Liver (tissue), 9 donors: ENCODE results near the gene VAV3. TPM values are rescaled to one million over a fixed set of nuclear protein-coding genes. Genes with fewer than 3 reads are reported as not detected.

Experiments
- DNase-seq: peaks from one replicate; pipeline ENCODE4 v3.0.0-alpha.2; 2017; ENCODE audit warnings: low spot score
- H3K27ac ChIP-seq, 2 donors: one replicate each; pipeline ENCODE4 v1.7.0; 2013; ENCODE audit warnings: inconsistent platforms in 2 of 2, low read length in 2 of 2, control low read depth in 1 of 2, low read depth in 1 of 2, mild to moderate bottlenecking in 1 of 2
- H3K27me3 ChIP-seq, 4 donors: one replicate each; pipeline versions ENCODE4 v1.6.1 to v1.7.0; 2013; ENCODE audit warnings: low read length in 3 of 4, inconsistent platforms in 1 of 4, mild to moderate bottlenecking in 1 of 4, moderate library complexity in 1 of 4; ENCODE audit not compliant: control insufficient read depth in 4 of 4, insufficient read depth in 4 of 4
- H3K36me3 ChIP-seq, 4 donors: one replicate each; pipeline versions ENCODE4 v1.6.1 to v1.7.0; 2013; ENCODE audit warnings: low read length in 3 of 4, mild to moderate bottlenecking in 3 of 4, low read depth in 1 of 4, moderate library complexity in 1 of 4; ENCODE audit not compliant: control insufficient read depth in 4 of 4, insufficient read depth in 3 of 4
- H3K4me1 ChIP-seq, 4 donors: one replicate each; pipeline versions ENCODE4 v1.6.1 to v1.7.0; 2013; ENCODE audit warnings: low read length in 3 of 4, mild to moderate bottlenecking in 3 of 4, moderate library complexity in 1 of 4; ENCODE audit not compliant: control insufficient read depth in 4 of 4, insufficient read depth in 4 of 4
- H3K4me3 ChIP-seq, 3 donors: one replicate each; pipeline versions ENCODE4 v1.6.1 to v1.7.0; 2013; ENCODE audit warnings: low read length in 3 of 3, control low read depth in 1 of 3, low read depth in 1 of 3, mild to moderate bottlenecking in 1 of 3
- H3K9ac ChIP-seq, 2 donors: one replicate each; pipeline ENCODE4 v1.7.0; 2013; ENCODE audit warnings: low read length in 2 of 2, mild to moderate bottlenecking in 2 of 2, moderate library complexity in 2 of 2, control low read depth in 1 of 2, low read depth in 1 of 2
- H3K9me3 ChIP-seq, 4 donors: one replicate each; pipeline versions ENCODE4 v1.6.1 to v1.7.0; 2013; ENCODE audit warnings: low read length in 3 of 4; ENCODE audit not compliant: control insufficient read depth in 4 of 4
- EGR1 ChIP-seq, 2 donors: IDR thresholded peaks; 2 replicates each; pipeline ENCODE4 v1.6.1; 2016 to 2018; ENCODE audit warnings: antibody characterized with exemption in 2 of 2, low read depth in 2 of 2
- FOXA1 ChIP-seq: IDR thresholded peaks from 2 replicates; pipeline ENCODE4 v1.6.1; 2016; ENCODE audit warnings: antibody characterized with exemption
- FOXA2 ChIP-seq: IDR thresholded peaks from 2 replicates; pipeline ENCODE4 v1.6.1; 2016; ENCODE audit warnings: antibody characterized with exemption
- GABPA ChIP-seq, 2 donors: IDR thresholded peaks in 1 of 2; conservative IDR thresholded peaks in 1 of 2; 2 replicates each; pipeline ENCODE4 v1.6.1; 2016; ENCODE audit warnings: antibody characterized with exemption in 2 of 2, mild to moderate bottlenecking in 1 of 2, moderate library complexity in 1 of 2
- HNF4G ChIP-seq: IDR thresholded peaks from 2 replicates; pipeline ENCODE4 v1.6.1; 2016; ENCODE audit warnings: antibody characterized with exemption
- JUND ChIP-seq, 2 donors: IDR thresholded peaks; 2 replicates each; pipeline ENCODE4 v1.6.1; 2016; ENCODE audit warnings: antibody characterized with exemption in 2 of 2
- NR2F2 ChIP-seq: IDR thresholded peaks from 2 replicates; pipeline ENCODE4 v1.6.1; 2016; ENCODE audit warnings: antibody characterized with exemption
- RAD21 ChIP-seq, 2 donors: IDR thresholded peaks; 2 replicates each; pipeline ENCODE4 v1.6.1; 2016; ENCODE audit warnings: antibody characterized with exemption in 2 of 2, mild to moderate bottlenecking in 2 of 2
- SP1 ChIP-seq: IDR thresholded peaks from 2 replicates; pipeline ENCODE4 v1.6.1; 2018; ENCODE audit warnings: antibody characterized with exemption, mild to moderate bottlenecking
- TAF1 ChIP-seq: conservative IDR thresholded peaks from 2 replicates; pipeline ENCODE4 v1.6.1; 2016; ENCODE audit warnings: antibody characterized with exemption, mild to moderate bottlenecking
- YY1 ChIP-seq: IDR thresholded peaks from 2 replicates; pipeline ENCODE4 v1.6.1; 2016; ENCODE audit warnings: antibody characterized with exemption, mild to moderate bottlenecking
- WGBS: extraction: QIAGEN DNeasy Blood & Tissue Kit; methylation state at CpG from one replicate; pipeline ENCODE4 v1.1.7; 2013; 5-methylcytosine and 5-hydroxymethylcytosine counted together
- polyA plus RNA-seq, 2 donors: library from polyadenylated mRNA; stranded (reverse) in 1 of 2; unstranded in 1 of 2; fragments of 200-250 nt in 1 of 2; fragments of >200 nt in 1 of 2; fragmentation: Nextera tagmentation in 1 of 2; extraction: Ambion mirVana in 1 of 2; gene quantifications; one replicate each; pipeline versions ENCODE4 v1.2.1 to v1.2.3, GENCODE V29; 2013 to 2015
- total RNA-seq, 2 donors: library from RNA; depleted of rRNA; stranded (reverse); fragments of >200 nt; gene quantifications; one replicate each; pipeline ENCODE4 v1.2.3, GENCODE V29; 2014
- TF ChIP-seq, protein P1 (sequence below): IDR thresholded peaks from 2 replicates; pipeline ENCODE4 v1.6.1; 2016; ENCODE audit warnings: antibody characterized with exemption
- TF ChIP-seq, protein P2 (sequence below): IDR thresholded peaks from 2 replicates; pipeline ENCODE4 v1.6.1; 2016; ENCODE audit warnings: antibody characterized with exemption
- TF ChIP-seq, protein P3 (sequence below): IDR thresholded peaks from 2 replicates; pipeline ENCODE4 v1.6.1; 2016; ENCODE audit warnings: antibody characterized with exemption, mild to moderate bottlenecking
- donor health status: healthy.
- donor health status: healthy.
- donor health status: healthy.
- donor health status: healthy.
- donor health status: healthy.

Gene VAV3
- total and polyA plus RNA-seq, 4 donors, result 0.46 to 4.8 (median 2.7) TPM

DNA sequence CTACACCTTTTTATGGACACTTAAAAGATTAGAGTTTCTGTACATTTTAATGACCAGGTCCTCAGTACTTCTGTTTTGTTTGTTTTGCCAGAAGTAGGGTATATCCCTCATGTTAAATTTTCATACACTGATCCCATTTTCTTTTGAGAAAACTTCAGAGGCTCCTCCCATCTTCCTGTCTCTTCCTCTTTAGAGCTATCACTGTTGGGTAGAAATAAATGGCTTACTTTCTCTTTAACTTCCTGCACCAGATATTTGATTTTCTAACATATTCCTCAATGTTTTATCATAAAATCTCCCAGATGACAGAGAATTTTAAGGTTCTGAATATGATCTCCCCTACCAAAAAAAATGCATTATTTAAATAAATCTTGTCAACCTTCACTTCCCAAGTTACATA lies 23.4 kb downstream of the VAV3 start:
- no peaks in the 10 kb centered on the region for H3K9me3 ChIP-seq

DNA sequence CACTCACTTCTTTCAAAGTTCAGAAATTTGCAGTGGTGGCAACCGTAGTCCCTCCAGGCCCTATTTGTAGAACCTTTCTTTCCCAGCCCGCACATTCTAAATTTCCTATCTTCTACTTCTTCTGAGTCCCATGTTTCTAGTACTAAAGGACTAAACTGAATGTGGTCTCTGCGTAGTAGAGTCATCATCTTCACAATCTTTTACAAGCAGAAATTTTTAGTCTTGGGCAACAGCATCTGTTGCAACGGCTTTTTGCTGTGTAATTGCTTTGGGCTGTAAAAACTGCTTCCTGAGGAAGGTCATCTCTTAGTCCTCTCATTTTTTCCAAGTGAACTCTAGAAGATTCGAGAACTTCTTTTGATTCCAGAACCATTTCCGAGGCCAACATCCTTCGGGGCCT lies 23.9 kb downstream of the VAV3 start:
- Histone ChIP-seq H3K36me3 (no peaks in the 10 kb centered on the region), H3K4me1 (peaks cover 0 to 3% (median 0%) of the 10 kb centered on the region in 4 donors), H3K27me3 (no peaks in the 10 kb centered on the region), H3K27ac (peak overlapping the region; percentile 19 to 50), H3K4me3 (no peak overlapping the region), H3K9ac (no peak overlapping the region), H3K9me3 (no peaks in the 10 kb centered on the region)
- peak; percentile 21 for TF ChIP-seq YY1
- no peak for TF ChIP-seq SP1
- no peak for DNase-seq
- 64% methylated on average over 7 of the region's 7 CpGs for WGBS

More for the DNA sequence above, 23.4 kb downstream of the VAV3 start:
- Histone ChIP-seq H3K27me3 (no peaks in the 10 kb centered on the region), H3K36me3 (no peaks in the 10 kb centered on the region), H3K4me3 (no peak overlapping the region), H3K9ac (no peak overlapping the region), H3K27ac (peak overlapping the region; percentile 8 to 22), H3K4me1 (peaks cover 0 to 2% (median 0%) of the 10 kb centered on the region in 4 donors)
- TF ChIP-seq HNF4G (no peak), RAD21 (IDR thresholded peaks at IDR 0.05) (no peak), FOXA2 (no peak), FOXA1 (no peak), EGR1 (IDR thresholded peaks at IDR 0.05; ENCODE audit: low read depth in 2 of 2) (no peak), NR2F2 (no peak), TAF1 (no peak), GABPA (IDR thresholded peaks at IDR 0.05 in 1 of 2, conservative IDR thresholded peaks at IDR 0.05 in 1 of 2) (no peak)
- TF ChIP-seq, protein P1, sequence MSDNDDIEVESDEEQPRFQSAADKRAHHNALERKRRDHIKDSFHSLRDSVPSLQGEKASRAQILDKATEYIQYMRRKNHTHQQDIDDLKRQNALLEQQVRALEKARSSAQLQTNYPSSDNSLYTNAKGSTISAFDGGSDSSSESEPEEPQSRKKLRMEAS, result no peak
- TF ChIP-seq, protein P2, sequence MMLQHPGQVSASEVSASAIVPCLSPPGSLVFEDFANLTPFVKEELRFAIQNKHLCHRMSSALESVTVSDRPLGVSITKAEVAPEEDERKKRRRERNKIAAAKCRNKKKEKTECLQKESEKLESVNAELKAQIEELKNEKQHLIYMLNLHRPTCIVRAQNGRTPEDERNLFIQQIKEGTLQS, result no peak
- TF ChIP-seq, protein P3, sequence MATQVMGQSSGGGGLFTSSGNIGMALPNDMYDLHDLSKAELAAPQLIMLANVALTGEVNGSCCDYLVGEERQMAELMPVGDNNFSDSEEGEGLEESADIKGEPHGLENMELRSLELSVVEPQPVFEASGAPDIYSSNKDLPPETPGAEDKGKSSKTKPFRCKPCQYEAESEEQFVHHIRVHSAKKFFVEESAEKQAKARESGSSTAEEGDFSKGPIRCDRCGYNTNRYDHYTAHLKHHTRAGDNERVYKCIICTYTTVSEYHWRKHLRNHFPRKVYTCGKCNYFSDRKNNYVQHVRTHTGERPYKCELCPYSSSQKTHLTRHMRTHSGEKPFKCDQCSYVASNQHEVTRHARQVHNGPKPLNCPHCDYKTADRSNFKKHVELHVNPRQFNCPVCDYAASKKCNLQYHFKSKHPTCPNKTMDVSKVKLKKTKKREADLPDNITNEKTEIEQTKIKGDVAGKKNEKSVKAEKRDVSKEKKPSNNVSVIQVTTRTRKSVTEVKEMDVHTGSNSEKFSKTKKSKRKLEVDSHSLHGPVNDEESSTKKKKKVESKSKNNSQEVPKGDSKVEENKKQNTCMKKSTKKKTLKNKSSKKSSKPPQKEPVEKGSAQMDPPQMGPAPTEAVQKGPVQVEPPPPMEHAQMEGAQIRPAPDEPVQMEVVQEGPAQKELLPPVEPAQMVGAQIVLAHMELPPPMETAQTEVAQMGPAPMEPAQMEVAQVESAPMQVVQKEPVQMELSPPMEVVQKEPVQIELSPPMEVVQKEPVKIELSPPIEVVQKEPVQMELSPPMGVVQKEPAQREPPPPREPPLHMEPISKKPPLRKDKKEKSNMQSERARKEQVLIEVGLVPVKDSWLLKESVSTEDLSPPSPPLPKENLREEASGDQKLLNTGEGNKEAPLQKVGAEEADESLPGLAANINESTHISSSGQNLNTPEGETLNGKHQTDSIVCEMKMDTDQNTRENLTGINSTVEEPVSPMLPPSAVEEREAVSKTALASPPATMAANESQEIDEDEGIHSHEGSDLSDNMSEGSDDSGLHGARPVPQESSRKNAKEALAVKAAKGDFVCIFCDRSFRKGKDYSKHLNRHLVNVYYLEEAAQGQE, result no peak
- no peak for DNase-seq

DNA sequence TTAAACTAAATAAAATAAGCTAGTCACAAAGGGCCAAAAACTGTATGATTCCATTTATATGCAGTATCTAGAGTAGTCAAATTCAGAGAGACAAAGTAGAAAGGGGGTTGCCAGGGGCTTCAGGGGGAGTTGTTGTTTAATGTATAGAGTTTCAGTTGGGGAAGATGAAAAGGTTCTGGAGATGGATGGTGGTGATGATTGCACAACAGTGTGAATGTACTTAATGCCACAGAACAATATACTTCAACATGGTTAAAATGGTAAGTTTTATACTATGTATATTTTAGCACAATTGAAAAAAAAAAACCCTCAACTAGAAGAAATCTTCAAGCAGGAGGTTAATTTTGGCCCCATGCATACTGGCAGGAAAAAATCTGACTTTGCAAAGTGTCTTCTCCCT lies 24.3 kb downstream of the VAV3 start:
- no peak overlapping the region for H3K4me3 ChIP-seq

More for the DNA sequence above, 24.3 kb downstream of the VAV3 start:
- Histone ChIP-seq H3K9me3 (no peaks in the 10 kb centered on the region), H3K27me3 (no peaks in the 10 kb centered on the region), H3K9ac (no peak overlapping the region), H3K36me3 (no peaks in the 10 kb centered on the region), H3K4me1 (peaks cover 0 to 3% (median 0%) of the 10 kb centered on the region in 4 donors), H3K27ac (peak overlapping the region; percentile 19 to 50)
- no peak for DNase-seq
- TF ChIP-seq JUND (IDR thresholded peaks at IDR 0.05), result no peak
- TF ChIP-seq HNF4G, result no peak
